ENCODE data around the gene AKR1D1. TPM values are rescaled to one million over a fixed set of nuclear protein-coding genes. Genes with fewer than 3 reads are reported as not detected.
"Not testable (repeated sequence)": the region's sequence is repeated elsewhere in the genome, so short reads cannot be mapped to it uniquely, and the experiment has no call there.

Gene AKR1D1, protein sequence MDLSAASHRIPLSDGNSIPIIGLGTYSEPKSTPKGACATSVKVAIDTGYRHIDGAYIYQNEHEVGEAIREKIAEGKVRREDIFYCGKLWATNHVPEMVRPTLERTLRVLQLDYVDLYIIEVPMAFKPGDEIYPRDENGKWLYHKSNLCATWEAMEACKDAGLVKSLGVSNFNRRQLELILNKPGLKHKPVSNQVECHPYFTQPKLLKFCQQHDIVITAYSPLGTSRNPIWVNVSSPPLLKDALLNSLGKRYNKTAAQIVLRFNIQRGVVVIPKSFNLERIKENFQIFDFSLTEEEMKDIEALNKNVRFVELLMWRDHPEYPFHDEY
- not detected for total RNA-seq

DNA sequence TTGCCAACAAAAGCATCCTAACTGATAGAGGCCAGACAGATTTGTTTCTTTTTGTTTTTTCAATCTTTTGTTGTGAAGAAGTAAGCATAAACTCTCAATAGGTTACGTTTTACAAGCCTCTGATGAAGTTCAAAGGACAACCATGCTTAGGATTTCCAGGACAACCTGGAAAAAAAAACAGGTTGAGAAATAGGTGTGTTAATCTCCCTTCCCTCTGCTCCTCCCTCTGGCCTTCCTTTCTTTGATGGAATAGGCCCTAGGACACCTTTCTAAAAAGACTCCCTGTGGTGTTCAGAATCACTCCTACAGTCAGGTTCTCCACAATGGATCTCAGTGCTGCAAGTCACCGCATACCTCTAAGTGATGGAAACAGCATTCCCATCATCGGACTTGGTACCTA lies at the start of gene AKR1D1:
Gene AKR1D1 (plus strand): TSS at position 264 of the 400 bp plus-strand sequence. CDS start 60 bp downstream, at position 324.
- ATAC-seq (no peak), DNase-seq (ENCODE audit: low spot score in 2 of 2) (no peak)
- H3K36me3 Mint-ChIP-seq = no peaks in the 10 kb centered on the region
- no peak within 1 kb of the TSS for H3K27ac Mint-ChIP-seq
- peaks cover 10% of the 10 kb centered on the region in 2 donors for H3K9me3 Mint-ChIP-seq

DNA sequence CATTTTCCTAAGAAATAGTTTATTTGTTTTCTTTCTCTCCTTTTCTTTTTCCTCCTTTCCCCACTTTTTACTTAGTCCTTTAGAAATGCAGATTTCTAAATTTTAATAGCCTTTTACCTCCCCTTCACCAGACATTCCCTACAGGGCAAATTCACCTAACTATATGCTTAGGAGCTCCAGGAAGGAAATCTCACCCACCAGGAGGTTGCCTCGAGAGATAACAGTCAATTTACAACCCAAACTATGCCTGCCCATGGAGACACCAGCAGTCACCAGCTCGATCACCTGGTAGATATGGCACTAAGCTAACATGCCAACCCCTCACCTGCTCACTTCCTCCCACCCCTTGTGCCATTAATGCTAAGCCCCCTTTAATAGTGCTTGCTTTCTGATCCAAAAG lies 49.2 kb upstream of the AKR1D1 start:
- ATAC-seq (no peak), DNase-seq (ENCODE audit: low spot score in 2 of 2) (no peak)
- Mint-ChIP-seq H3K9me3 (no peaks in the 10 kb centered on the region), H3K36me3 (peaks cover 0 to 7% of the 10 kb centered on the region in 2 donors), H3K27ac (no peak overlapping the region)

DNA sequence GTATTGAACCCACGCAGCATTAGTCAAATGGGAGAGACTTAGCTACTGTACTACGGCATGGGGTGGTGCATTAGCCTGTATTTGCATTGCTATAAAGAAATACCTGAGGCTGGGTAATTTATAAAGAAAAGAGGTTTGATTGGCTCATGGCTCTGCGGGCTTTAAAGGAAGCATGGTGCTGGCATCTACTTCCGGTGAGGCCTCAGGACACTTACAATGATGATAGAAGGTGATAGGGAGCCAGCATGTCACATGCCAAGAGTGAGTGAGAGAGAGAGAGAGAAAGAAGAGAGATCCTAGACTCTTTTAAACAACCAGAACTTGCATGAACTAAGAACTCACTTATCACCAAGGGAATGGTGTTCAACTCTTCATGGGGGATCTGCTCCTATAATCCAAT lies 47.1 kb upstream of the AKR1D1 start:
- H3K9me3 Mint-ChIP-seq = no peaks in the 10 kb centered on the region
- DNase-seq (ENCODE audit: low spot score in 2 of 2) (no peak), ATAC-seq (no peak)

DNA sequence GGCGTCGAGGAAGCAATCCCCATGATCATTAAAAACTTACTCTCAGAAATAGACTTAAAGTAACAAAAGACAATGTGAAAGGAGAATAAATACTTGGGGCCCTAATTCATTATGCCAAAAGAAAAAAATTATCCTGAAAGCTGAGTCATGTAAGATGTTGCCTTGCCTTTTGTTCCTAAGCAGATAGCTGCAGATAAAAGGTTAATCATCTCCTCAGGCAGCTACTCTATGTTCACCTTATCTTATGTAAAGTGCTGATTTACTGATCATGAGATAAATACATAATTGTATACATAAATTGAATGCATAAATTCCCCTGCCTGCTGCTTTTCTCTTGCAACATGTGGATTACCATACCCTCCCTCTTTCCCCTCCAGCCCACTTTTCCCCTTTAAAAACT lies 46.3 kb upstream of the AKR1D1 start:
- DNase-seq (ENCODE audit: low spot score in 2 of 2) (no peak), ATAC-seq (no peak)
- Mint-ChIP-seq H3K36me3 (peaks cover 0 to 7% of the 10 kb centered on the region in 2 donors), H3K9me3 (no peaks in the 10 kb centered on the region), H3K27ac (no peak overlapping the region)

More for the DNA sequence above, 47.1 kb upstream of the AKR1D1 start:
- Mint-ChIP-seq H3K36me3 (peaks cover 0 to 7% of the 10 kb centered on the region in 2 donors), H3K27ac (no peak overlapping the region)

DNA sequence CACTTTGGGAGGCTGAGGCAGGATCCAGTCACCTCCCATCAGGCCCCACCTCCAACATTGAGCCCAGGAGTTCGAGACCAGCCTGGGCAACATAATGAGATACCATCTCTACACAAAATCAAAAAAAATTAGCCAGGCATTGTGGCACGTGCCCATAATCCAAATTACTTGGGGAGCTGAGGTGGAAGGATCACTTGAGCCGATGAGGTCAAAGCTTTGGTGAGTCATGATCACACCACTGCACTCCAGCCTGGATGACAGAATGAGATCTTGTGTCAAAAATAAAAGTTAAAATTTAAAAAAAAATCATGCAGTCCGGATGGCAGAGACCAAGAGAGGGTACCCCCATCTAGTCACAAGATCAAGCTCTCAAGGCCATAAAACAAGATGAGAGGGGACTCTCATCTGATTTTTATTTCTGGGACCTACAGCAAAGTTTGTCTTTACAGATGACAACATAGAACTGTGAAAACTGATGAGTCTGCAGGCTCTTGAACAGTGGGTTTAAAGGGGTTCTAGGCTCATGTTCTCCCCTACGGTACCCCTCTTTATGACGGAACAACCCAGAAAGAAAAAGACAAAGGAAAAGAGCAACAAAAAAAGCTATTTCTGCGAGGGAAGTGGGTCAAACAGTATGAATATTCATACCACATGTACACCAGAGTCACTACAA lies 45.4 kb upstream of the AKR1D1 start:
- H3K27ac Mint-ChIP-seq = no peak overlapping the region
- no peak for DNase-seq (ENCODE audit: low spot score in 2 of 2)
- H3K36me3 Mint-ChIP-seq = no peaks in the 10 kb centered on the region

DNA sequence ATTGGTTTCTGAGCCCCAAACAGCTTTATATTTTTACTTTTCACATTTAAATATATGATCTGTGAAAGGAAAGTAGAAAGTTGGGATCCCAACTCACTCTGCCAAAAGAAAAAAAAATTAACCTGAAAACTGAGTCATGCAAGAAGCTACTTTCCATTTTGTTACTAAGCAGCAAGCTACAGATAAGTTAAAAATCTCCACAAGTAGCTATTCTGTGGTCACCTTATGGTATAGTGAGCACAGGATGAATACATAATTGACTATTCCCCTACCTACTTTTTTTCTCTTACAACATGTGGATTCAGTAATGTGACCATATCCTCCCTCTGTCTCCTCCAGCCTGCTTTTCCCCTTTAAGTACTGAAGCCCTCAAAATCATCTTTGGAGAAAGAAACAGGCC lies 44.1 kb upstream of the AKR1D1 start:
- DNase-seq (ENCODE audit: low spot score in 2 of 2) (no peak), ATAC-seq (peak in 1 of 2 donors; percentile 71)
- H3K36me3 Mint-ChIP-seq = peaks cover 0 to 6% of the 10 kb centered on the region in 2 donors
- H3K9me3 Mint-ChIP-seq = no peaks in the 10 kb centered on the region
- no peak overlapping the region for H3K27ac Mint-ChIP-seq

More for the DNA sequence above, 45.4 kb upstream of the AKR1D1 start:
- no peak for ATAC-seq
- no peaks in the 10 kb centered on the region for H3K9me3 Mint-ChIP-seq

DNA sequence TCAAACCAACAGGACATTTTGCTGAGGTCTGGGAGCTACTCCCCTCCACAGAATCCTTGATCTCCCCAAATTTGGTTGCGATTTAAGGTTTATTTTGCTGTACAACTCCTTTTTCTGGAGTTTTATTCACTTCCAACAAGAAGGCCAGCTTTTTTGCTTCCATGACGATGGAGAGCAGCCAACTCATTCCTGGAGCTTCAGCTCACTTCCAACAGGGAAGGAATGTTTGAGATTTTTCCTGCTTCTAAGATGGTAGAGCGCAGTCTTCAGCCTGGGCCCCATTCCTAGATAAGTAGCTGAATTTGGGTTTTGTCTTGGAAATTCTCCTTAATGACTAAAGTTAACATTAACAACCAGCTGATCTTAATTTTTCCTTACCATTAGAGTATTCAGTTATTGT lies 43.5 kb upstream of the AKR1D1 start:
- H3K9me3 Mint-ChIP-seq = no peaks in the 10 kb centered on the region
- ATAC-seq = no peak
- no peak overlapping the region for H3K27ac Mint-ChIP-seq
- H3K36me3 Mint-ChIP-seq = peaks cover 0 to 7% of the 10 kb centered on the region in 2 donors
- no peak for DNase-seq (ENCODE audit: low spot score in 2 of 2)

DNA sequence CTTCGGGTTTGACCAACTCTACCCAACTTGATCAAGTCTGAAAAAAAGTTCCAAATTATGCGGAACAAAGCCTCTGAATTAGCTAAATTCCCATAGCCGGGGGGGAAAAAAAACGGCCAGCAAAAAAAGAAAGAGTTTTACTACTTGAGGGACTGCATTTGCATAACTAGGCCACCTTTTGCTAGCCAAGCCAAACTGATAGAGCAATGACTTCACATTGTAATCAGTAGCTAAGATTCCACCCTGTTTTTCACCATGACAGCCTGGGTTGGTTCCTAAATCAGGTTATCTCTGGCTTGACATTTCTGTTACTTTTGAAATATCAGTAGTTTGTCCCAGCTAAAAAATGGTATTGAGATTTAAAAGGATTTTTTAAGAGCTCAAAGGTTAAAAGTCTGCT lies 43.0 kb upstream of the AKR1D1 start:
- ATAC-seq (no peak), DNase-seq (ENCODE audit: low spot score in 2 of 2) (no peak)
- Mint-ChIP-seq H3K9me3 (no peaks in the 10 kb centered on the region), H3K27ac (no peak overlapping the region), H3K36me3 (peaks cover 0 to 7% of the 10 kb centered on the region in 2 donors)

DNA sequence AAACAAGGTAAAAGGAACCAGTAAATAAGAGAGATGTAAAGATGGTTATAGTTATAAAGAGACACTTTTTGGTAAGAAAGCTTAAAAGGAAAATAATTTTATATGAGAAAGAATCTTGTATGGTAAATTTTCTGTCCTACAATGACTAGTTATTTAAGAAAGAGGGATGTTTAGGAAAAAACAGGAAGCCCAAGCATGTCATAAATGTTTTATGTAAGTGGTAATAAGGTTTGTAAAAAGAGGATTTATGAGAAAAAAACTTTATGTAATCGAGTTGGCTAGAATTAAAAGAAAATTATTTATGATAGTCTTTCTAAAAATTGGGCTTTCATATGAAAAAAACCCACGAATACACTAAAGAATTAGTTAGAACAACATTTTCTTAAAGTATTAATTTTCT lies 40.1 kb upstream of the AKR1D1 start:
- Mint-ChIP-seq H3K9me3 (no peaks in the 10 kb centered on the region), H3K36me3 (peaks cover 7 to 10% of the 10 kb centered on the region in 2 donors), H3K27ac (no peak overlapping the region)
- DNase-seq (ENCODE audit: low spot score in 2 of 2) = no peak
- no peak for ATAC-seq

DNA sequence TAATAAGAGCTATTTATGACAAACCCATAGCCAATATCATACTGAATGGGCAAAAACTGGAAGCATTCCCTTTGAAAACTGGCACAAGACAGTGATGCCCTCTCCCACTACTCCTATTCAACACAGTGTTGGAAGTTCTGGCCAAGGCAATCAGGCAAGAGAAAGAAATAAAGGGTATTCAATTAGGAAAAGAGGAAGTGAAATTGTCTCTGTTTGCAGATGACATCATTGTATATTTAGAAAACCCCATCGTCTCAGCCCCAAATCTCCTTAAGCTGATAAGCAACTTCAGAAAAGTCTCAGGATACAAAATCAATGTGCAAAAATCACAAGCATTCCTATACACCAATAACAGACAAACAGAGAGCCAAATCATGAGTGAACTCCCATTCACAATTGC lies 36.2 kb upstream of the AKR1D1 start:
- not testable (repeated sequence) for H3K9me3 Mint-ChIP-seq; ATAC-seq; H3K27ac Mint-ChIP-seq; DNase-seq (ENCODE audit: low spot score in 2 of 2)
- peaks cover 7 to 10% of the 10 kb centered on the region in 2 donors for H3K36me3 Mint-ChIP-seq

DNA sequence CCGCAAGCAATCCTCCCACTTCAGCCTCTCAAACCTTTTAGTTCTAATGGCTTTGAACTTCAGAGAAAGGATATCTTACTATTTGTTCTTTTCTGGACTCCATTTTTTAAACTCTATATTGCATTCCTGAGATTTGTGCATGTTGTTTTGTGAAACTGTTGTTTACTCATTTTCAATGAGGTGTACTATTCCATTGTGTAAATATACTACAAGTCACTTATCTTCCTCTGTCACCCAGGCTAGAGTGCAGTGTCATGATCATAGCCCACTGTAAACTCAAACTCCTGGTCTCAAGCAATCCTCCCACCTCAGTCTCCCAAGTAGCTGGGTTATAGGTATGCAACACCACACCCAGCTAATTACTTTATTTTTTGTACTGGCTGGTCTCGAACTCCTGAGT lies 31.4 kb upstream of the AKR1D1 start:
- Mint-ChIP-seq H3K27ac (no peak overlapping the region), H3K9me3 (no peaks in the 10 kb centered on the region), H3K36me3 (peaks cover 0 to 2% of the 10 kb centered on the region in 2 donors)
- DNase-seq (ENCODE audit: low spot score in 2 of 2) (no peak), ATAC-seq (no peak)

DNA sequence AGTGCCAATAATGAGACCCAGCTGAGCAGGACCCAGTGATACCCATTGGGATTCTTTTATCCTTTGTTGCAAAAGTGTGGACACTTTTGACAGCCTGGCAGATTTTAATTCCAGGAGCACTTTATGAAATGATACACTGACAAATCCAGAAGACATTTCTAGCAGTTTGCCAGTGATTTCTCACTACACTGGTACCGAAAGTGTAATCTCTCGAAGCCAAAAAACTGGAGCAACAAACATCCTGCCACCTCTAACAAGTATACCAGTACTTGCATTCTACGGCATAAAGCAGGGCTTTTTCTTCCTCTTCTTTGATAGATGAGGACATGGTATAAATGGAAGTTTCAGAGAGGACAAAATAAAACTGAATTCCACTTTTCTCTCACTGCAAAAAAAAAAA lies 28.4 kb upstream of the AKR1D1 start:
- no peak for ATAC-seq
- Mint-ChIP-seq H3K36me3 (peaks cover 5 to 13% of the 10 kb centered on the region in 2 donors), H3K9me3 (peaks cover 7 to 13% of the 10 kb centered on the region in 2 donors), H3K27ac (no peak overlapping the region)
- no peak for DNase-seq (ENCODE audit: low spot score in 2 of 2)

DNA sequence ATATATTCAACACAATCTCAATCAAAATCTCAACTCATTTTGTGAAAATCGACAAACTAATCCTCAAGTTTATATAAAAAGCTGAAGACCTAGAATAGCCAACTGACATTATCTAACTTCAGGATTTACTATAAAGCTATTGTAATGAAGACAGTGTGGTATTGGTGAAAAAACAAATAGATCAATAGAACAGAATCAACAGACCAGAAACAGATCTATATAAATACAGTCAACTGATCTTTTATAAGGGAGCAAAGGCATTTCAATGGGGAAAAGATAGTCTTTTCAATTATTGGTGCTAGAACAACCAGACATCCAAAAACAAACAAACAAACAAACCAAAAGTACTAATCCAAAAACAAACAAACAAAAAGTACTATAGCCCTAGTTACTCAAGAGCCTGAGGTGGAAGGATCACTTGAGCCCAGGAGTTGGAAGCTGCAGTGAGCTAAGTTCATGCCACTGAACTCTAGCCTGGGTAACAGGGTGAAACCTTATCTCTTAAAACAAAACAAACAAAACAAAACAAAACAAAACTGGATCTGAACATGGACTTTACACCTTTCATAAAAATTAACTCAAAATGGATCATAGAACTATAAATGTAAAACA lies 26.6 kb upstream of the AKR1D1 start:
- DNase-seq (ENCODE audit: low spot score in 2 of 2) (no peak), ATAC-seq (no peak)
- H3K27ac Mint-ChIP-seq = no peak overlapping the region

DNA sequence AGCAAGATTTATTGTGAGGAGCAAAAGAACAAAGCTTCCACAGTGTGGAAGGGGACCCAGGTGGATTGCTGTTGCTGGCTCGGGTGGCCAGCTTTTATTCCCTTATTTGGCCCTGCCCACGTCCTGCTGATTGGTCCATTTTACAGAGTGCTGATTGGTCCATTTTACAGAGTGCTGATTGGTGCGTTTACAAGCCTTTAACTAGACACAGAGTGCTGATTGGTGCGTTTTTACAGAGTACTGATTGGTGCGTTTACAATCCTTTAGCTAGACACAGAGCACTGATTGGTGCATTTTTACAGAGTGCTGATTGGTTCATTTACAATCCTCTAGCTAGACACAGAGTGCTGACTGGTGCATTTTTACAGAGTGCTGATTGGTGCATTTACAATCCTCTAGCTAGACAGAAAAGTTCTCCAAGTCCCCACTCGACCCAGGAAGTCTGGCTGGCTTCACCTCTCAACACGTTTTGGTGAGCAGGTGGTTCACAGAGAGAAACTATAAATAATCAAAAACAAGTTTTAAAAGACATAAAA lies 24.5 kb upstream of the AKR1D1 start:
- not testable (repeated sequence) for H3K27ac Mint-ChIP-seq; DNase-seq (ENCODE audit: low spot score in 2 of 2); ATAC-seq
- H3K36me3 Mint-ChIP-seq = peaks cover 5 to 16% of the 10 kb centered on the region in 2 donors
- peaks cover 7 to 13% of the 10 kb centered on the region in 2 donors for H3K9me3 Mint-ChIP-seq

More for the DNA sequence above, 26.6 kb upstream of the AKR1D1 start:
- H3K36me3 Mint-ChIP-seq = peaks cover 5 to 16% of the 10 kb centered on the region in 2 donors
- H3K9me3 Mint-ChIP-seq = peaks cover 7 to 13% of the 10 kb centered on the region in 2 donors

DNA sequence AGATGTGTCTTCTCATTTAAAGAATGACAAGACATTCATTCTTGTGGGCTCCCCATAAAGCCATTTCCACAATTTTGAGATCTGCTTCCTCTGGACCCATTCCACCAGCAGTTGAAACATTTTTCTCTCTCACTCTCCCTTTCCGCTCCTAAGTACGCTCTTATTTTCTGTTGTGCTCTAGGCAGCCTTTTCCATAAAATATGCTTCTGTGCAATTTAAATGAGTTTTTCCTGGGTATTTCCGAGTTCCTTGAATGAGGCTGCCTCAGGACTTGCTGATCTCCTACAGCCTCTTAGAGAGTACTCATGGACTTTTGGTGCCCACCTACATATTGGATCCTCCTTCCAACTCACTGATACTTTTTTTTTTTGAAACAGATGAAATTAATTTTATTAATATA lies 23.6 kb upstream of the AKR1D1 start:
- H3K36me3 Mint-ChIP-seq = peaks cover 5 to 16% of the 10 kb centered on the region in 2 donors
- peaks cover 7 to 13% of the 10 kb centered on the region in 2 donors for H3K9me3 Mint-ChIP-seq
- no peak overlapping the region for H3K27ac Mint-ChIP-seq
- ATAC-seq = no peak
- DNase-seq (ENCODE audit: low spot score in 2 of 2) = no peak

DNA sequence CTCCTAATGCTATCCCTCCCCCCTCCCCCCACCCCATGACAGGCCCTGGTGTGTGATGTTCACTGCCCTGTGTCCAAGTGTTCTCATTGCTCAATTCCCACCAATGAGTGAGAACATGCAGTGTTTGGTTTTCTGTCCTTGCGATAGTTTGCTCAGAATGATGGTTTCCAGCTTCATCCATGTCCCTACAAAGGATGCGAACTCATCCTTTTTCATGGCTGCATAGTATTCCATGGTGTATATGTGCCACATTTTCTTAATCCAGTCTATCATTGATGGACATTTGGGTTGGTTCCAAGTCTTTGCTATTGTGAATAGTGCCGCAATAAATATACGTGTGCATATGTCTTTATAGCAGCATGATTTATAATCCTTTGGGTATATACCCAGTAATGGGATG lies 20.6 kb upstream of the AKR1D1 start:
- Mint-ChIP-seq H3K36me3 (peaks cover 5 to 16% of the 10 kb centered on the region in 2 donors), H3K9me3 (peaks cover 7 to 13% of the 10 kb centered on the region in 2 donors)
- DNase-seq (ENCODE audit: low spot score in 2 of 2); ATAC-seq; H3K27ac Mint-ChIP-seq: not testable (repeated sequence)

DNA sequence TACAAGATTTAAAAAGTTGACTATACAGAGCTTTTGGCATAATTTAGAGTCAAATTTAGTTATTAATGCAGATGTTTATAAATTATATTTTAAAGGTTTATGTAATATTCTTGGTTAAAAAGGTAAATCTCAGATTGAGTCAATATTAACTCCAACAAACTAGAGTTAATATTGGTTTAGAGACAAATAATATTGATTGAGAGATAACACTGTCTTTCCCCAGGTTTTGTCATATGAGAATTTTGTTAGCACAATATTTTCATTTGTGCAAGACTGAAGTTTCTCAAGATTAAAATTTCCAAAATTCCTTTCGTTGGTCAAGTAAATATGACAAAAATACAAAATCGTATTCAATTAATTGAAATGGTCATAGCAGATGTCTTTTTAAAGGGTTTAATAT lies 12.9 kb upstream of the AKR1D1 start:
- no peaks in the 10 kb centered on the region for H3K9me3 Mint-ChIP-seq
- DNase-seq (ENCODE audit: low spot score in 2 of 2) (no peak), ATAC-seq (no peak)
- H3K36me3 Mint-ChIP-seq = no peaks in the 10 kb centered on the region
- no peak overlapping the region for H3K27ac Mint-ChIP-seq
